ENCODE results near the gene DPYSL4.

Gene DPYSL4

DNA sequence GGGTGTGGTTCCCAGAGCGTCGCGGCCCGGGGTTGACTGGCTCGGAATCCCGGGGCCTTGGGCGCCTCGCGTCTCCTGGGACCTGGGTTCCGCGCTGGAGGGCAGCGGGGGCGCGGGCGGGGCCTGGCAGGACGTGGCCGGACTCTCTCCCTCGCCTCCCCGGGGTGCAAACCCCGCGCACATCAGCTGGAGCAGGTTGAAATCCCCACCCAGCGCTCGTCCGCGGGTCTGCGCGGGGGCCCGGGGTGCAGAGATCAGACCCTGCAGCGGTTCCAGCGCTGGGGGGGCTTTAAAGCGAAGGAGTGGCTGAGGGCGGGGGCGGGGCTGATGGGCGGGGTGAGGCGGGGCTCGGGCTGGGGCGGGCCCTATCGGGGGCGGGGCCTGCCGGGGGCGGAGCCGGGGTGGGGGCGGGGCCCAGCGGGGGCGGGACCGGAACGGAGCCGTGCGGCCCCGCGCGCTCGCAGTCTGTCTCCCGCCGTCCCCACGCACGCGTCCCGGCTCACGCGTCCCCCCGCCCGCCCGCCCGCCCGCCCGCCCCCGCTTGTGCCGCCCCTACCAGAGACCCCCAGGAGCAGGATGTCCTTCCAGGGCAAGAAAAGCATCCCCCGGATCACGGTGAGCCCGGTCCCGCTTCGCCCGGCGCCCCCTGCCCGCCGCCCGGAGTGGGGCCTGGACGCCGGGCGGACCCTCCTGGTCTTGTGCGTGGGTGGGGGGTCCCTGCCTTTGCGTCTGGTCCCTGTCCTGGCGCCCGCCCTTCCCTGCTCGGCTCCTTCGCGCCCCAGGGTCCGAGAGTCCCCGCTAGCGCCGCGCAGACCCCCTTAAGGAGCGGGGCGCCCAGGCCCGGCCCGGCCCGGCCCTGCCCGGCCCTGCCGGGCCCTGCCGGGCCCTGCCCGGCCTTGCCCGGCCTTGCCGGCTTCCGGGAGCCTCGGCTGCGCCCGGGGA is at the start of gene DPYSL4:
Gene DPYSL4, plus strand, starts transcription at position 461 of the 942 bp plus-strand sequence. Its CDS starts 116 bp downstream, at position 577.
- DNase-seq, result no peak

DNA sequence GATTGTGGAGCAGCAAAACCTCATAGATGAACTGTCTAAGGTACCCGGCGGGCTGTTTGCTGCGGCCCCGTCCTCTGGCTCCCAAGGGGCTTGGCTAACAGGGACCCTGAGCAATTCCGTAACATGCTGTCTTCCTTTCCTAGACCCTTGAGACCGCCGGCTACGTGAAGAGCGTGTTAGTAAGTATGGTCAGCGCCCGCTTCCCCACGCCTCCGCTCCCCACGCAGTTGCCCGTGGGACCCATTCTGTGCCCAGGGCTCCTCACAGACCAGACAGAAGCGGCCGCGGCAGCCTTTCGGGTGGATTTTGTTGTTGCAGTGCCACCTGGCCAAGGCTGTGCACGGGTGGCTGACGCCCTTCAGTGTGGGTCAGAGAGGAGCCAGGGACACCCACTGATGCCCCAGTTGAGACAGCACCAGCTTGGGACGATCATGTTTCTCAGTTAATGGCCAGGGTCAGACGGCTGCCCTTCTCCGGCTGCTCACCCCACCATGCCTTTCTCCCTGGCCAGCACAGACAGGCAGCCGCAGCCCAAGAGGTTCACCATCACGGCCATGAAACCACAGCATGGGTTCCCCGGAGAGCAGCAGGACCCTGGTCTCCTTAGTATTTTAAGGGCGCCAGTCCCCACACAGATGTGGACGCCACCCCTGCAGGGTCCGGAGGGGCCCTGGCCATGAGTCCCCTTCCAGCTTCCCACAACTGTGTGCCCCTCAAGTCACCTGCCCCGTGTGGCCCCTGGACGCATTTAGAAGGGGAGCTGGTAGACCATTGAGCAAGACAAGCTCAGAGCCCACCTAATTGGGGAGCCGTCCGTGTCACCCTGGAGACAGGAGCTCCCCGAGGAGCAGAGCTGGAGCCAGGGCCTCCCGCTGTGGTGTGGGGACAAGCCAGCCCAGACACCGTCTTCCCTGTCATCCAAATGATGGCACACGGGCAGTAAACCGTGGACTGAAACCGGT is 49.4 kb upstream of the DPYSL4 start:
- DNase-seq, result no peak

DNA sequence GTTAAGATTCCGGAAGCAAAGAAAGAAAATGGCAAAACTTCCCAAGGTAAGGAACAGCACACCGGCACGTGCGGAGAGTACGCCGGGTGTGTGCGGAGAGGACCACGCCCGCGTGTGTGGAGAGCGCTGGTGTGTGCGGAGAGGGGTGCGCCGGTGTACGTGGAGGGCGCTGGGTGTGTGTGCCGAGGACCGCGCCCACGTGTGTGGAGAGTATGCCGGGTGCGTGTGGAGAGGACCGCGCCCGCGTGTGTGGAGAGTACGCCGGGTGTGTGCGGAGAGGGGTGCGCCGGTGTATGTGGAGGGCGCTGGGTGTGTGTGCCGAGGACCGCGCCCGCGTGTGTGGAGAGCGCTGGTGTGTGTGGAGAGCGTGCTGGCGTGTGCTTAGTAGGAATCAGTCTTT is 48.6 kb upstream of the DPYSL4 start:
- no peak for DNase-seq

DNA sequence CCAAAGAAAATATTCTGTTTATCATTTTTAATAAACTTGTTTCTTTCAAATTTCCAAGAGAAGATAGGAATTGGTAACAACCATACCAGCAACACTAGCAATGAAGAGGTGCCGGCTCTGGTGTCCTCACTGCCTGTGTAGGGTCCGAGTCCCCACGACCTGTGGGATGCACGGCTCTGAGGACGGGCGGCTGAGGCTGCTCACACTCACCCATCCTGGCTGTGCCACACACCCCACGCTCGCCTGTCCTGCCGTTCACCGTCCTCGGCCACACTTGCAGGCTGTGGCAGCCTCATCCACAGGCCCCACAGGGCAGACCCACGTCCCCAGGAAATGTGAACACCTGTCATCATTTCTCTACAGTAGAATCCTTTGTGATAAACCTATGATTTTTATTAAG is 48.2 kb upstream of the DPYSL4 start:
- DNase-seq, result peak; percentile 12

DNA sequence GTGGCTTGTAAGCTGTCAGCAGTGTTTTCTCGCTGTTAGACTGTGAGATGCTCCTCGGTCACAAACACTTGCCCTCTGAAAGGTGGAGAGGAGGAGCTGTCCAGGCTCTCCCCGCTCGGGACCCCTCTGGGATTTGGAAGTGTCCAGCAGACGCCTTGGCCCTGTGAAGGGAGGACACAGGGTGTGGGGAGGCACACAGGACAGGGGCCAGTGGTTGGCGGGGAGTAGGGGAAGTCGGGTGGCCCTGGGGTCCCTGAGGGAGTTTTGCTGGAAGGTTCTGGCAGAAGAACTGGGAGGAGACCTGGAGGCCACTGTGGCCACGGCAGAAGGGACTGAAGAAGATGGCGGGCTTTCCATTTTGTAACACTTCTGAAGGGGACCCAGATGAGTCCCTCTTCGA is 47.2 kb upstream of the DPYSL4 start:
- DNase-seq, result peak; percentile 13

GRCh38 chr10:132140167-132140925 is 46.4 kb upstream of the DPYSL4 start:
- DNase-seq, result no peak

DNA sequence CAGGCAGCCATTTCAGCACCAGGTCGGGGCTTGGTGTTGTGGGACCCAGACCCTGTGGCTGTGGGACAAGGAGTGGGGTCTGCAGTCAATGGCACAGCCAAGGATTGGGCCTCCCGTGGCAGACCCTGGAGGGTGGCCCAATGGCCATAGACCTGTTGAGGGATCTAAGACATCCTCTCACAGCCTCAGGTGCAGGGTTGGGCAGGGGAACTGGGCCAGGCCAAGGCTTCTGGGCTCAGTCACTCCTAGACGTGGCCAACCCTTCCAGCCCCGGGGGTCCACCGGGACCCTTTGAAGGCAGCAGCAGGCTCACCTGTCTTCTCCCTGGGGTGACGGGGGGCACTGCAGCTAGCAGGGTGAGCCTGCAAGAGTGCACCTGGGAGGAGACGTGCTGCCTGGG is 45.7 kb upstream of the DPYSL4 start:
- no peak for DNase-seq

- no peak for DNase-seq
Measured at GRCh38 chr10:132141526-132142395, 45.0 kb upstream of the DPYSL4 start.

DNA sequence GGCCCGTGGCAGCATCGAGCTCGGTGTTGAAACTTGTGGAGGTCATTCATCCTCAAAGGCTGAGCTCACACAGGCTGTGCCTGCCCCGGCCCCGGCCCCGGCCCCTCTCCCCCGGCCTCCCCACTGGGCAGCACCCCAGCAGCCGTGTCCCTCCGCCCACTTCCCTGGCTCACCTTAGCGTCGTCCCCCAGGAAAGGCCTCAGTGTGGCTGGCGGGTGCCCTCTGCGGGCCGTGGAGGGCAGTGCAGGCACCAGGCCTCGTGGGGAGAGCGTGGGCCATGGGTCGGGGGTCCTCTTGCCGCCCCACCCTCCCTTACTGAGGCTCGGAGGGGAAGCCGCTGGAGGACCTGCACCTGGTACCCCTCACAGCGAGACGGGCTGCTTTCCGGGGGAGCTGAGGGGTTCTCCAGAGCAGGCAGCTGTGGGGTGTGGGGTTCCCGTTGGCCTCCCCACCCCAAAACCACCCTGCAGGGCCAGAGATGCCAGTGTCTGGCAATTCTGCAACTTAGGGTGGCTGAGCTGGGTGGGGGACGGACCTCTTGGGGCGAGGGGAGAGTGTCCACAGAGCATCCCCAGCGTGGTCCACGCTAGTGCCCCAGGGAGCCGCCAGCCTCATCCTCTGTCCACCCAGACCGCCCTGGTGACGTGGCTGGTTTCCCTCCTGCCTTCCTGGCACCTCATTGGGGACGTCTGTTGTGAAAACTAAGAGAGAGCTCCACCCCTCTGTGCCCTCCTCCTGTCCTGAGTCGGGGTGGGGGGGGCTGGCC is 44.2 kb upstream of the DPYSL4 start:
- no peak for DNase-seq

DNA sequence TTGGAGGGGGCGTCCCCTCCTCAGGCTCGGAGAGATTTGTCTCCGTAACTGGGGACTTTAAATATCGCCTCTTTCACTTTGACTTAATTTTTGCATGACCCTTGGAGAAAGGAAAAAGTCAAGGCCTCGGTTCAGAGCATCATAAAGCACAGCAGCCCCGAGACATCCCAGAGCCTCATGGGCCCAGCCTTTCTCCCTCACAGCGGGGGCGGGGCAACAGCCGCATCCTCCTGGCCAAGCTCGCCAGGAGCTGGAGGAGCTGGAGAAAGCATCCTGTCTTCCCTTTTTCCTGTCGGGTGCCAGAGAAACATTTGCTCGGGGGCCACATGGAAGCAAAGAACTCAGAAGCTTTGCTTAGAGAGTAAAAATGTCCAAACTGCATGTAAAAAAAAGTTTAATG is 43.6 kb upstream of the DPYSL4 start:
- DNase-seq, result no peak

- DNase-seq, result no peak
Measured at GRCh38 chr10:132144086-132144485, 42.7 kb upstream of the DPYSL4 start.

DNA sequence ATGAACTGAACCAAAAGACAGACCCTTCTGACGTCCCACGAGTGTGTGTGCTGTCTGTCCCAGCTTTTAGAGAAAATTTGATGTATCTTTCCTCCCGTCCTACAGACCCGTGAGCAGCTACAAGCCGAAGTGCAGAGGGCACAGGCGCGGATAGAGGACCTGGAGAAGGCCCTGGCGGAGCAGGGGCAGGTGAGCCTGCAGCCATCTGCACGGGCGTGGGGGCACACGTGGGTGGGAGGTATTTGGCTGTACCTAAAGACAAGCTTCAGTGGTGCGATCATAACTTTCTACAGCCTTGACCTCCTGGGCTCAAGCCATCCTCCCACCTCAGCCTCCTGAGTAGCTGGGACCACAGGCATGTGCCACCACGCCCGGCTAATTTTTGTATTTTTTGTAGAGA is 41.7 kb upstream of the DPYSL4 start:
- DNase-seq, result no peak

- no peak for DNase-seq
Measured at GRCh38 chr10:132145521-132146185, 41.1 kb upstream of the DPYSL4 start.

- no peak for DNase-seq
Measured at GRCh38 chr10:132146271-132146671, 40.5 kb upstream of the DPYSL4 start.

GRCh38 chr10:132146941-132147915 is 39.5 kb upstream of the DPYSL4 start:
- no peak for DNase-seq

GRCh38 chr10:132148261-132149251 is 38.2 kb upstream of the DPYSL4 start:
- no peak for DNase-seq

- no peak for DNase-seq
Measured at GRCh38 chr10:132149271-132149670, 37.5 kb upstream of the DPYSL4 start.

DNA sequence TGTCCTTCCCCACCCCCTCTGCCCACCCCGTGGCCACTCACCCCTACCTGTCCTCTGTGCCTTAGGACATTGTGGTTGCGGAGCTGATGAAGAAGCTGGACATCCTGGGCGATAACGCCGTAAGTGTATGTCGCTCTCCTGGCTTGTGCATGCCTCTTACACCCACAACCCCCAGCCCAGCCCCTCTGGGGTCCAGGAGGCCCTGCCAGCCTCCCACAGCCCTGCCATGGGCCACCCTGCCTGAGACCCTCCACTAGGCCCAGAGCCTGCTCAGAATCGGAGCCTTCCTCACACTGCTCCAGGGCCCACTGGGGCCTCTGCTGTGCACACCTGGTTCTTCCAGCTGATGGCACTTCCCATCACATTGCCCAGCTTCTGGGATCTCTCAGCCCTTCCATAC is 36.8 kb upstream of the DPYSL4 start:
- peak; percentile 3 for DNase-seq
